Esophagus squamous epithelium (tissue), 4 donors: ENCODE measurements around the gene GJD3.
A peak's percentile ranks its signal among the peaks of the same experiment; 100 is the strongest.

Experiments used
- POLR2A ChIP-seq, 4 donors: fragments of 450-650 bp; IDR thresholded peaks; one replicate each; pipeline ENCODE4 v1.6.1; 2017; ENCODE audit warnings: antibody characterized with exemption in 4 of 4, mild to moderate bottlenecking in 4 of 4, moderate library complexity in 3 of 4
- TF ChIP-seq, protein P1 (sequence below), 6 experiments: fragments of 450-650 bp in 4 of 6; fragments of 200-600 bp in 2 of 6; sonication (generic) in 2 of 6; IDR thresholded peaks; one replicate each; pipeline ENCODE4 v1.5.1; 2016 to 2019; ENCODE audit warnings: antibody characterized with exemption in 6 of 6, mild to moderate bottlenecking in 4 of 6, moderate library complexity in 4 of 6

DNA sequence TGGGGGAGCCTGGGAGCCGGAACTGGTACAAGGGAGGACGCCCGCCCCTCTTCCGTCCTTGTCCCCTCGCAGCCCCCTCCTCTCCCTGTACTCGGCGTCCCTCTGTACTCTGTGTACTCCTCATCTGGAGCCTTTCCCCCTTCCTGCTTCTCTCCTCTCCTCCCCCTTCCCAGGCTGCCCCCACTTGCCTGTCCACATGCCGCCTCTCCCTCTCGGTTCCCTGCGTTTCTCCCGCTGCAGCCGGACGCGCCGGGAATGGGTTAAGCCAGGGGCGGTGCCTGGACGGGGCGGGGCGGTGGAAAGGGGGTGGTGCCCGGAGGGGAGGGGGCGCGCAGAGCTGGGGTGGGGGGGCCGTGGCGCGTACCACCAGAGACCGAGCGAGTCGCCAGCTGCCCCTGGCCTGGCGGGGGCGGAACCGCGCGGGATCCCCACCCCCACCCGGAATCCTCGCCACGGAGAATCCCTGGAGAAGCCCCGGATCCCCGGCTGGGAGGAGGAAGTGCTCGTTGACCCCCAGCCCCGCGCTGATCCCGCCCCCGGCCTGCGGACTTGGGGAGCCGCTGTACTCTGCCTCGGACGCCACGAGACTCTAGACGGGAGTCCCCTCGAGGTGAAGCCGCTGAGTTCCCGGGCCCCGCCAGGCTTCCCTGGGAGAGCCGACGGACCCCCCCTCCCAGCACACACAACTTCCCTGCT, 22.6 kb downstream of the GJD3 start:
- TF ChIP-seq, protein P1, sequence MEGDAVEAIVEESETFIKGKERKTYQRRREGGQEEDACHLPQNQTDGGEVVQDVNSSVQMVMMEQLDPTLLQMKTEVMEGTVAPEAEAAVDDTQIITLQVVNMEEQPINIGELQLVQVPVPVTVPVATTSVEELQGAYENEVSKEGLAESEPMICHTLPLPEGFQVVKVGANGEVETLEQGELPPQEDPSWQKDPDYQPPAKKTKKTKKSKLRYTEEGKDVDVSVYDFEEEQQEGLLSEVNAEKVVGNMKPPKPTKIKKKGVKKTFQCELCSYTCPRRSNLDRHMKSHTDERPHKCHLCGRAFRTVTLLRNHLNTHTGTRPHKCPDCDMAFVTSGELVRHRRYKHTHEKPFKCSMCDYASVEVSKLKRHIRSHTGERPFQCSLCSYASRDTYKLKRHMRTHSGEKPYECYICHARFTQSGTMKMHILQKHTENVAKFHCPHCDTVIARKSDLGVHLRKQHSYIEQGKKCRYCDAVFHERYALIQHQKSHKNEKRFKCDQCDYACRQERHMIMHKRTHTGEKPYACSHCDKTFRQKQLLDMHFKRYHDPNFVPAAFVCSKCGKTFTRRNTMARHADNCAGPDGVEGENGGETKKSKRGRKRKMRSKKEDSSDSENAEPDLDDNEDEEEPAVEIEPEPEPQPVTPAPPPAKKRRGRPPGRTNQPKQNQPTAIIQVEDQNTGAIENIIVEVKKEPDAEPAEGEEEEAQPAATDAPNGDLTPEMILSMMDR (IDR thresholded peaks at IDR 0.05): no peak
- peak in 2 of 4 donors; percentile 17 to 22 for TF ChIP-seq POLR2A (IDR thresholded peaks at IDR 0.05)
